Activated CD8-positive, alpha-beta memory T cell treated with anti-CD3 and anti-CD28 coated beads for 1 hour (primary cell): ENCODE measurements around the gene CDKN2B-AS1.
"Not testable (repeated sequence)": the region's sequence is repeated elsewhere in the genome, so short reads cannot be mapped to it uniquely, and the experiment has no call there.

Experiments used
- DNase-seq, 2 donors: peaks; one replicate each; pipeline ENCODE4 v3.0.0-alpha.2; 2020; ENCODE audit warnings: low read depth in 1 of 2; ENCODE audit errors: extremely low read depth in 1 of 2

Gene CDKN2B-AS1

GRCh38 chr9:21994556-21995005, at the start of gene CDKN2B-AS1:
TSS of gene CDKN2B-AS1 (plus strand) at chr9:21994791.
- no peak for DNase-seq

- DNase-seq: no peak
These were observed 49.0 kb upstream of the CDKN2B-AS1 start for GRCh38 chr9:21945606-21946005.

- DNase-seq: no peak
These were observed 35.8 kb upstream of the CDKN2B-AS1 start for GRCh38 chr9:21958833-21959232.

- not testable (repeated sequence) for DNase-seq
These were observed 35.3 kb upstream of the CDKN2B-AS1 start for GRCh38 chr9:21959268-21959667.

GRCh38 chr9:21961569-21961968, 33.0 kb upstream of the CDKN2B-AS1 start:
- DNase-seq: no peak

- peak in 1 of 2 donors; percentile 19 for DNase-seq
These were observed 29.6 kb upstream of the CDKN2B-AS1 start for GRCh38 chr9:21964925-21965385.

- DNase-seq: no peak
These were observed 29.1 kb upstream of the CDKN2B-AS1 start for GRCh38 chr9:21965401-21965951.

- DNase-seq: no peak
These were observed 28.3 kb upstream of the CDKN2B-AS1 start for GRCh38 chr9:21966140-21966851.

- no peak for DNase-seq
These were observed 27.4 kb upstream of the CDKN2B-AS1 start for GRCh38 chr9:21967169-21967568.

GRCh38 chr9:21967702-21968101, 26.9 kb upstream of the CDKN2B-AS1 start:
- DNase-seq: no peak

GRCh38 chr9:21968331-21969010, 26.1 kb upstream of the CDKN2B-AS1 start:
- DNase-seq: no peak

- DNase-seq: no peak
These were observed 25.3 kb upstream of the CDKN2B-AS1 start for GRCh38 chr9:21969011-21969940.

- DNase-seq: no peak
These were observed 24.4 kb upstream of the CDKN2B-AS1 start for GRCh38 chr9:21969951-21970799.

- no peak for DNase-seq
These were observed 23.6 kb upstream of the CDKN2B-AS1 start for GRCh38 chr9:21970800-21971640.

GRCh38 chr9:21972361-21972760, 22.2 kb upstream of the CDKN2B-AS1 start:
- DNase-seq: no peak

GRCh38 chr9:21974343-21974721, 20.3 kb upstream of the CDKN2B-AS1 start:
- no peak for DNase-seq

GRCh38 chr9:21974722-21975409, 19.7 kb upstream of the CDKN2B-AS1 start:
- DNase-seq: no peak

GRCh38 chr9:21976334-21976875, 18.2 kb upstream of the CDKN2B-AS1 start:
- DNase-seq: no peak
